CD14-positive monocyte (primary cell): ENCODE data around the gene GPR39. TPM values are rescaled to one million over a fixed set of nuclear protein-coding genes. Genes with fewer than 3 reads are reported as not detected.

Source experiments
- DNase-seq, 3 donors: peaks; one replicate each; pipeline ENCODE4 v3.0.0-alpha.2; 2011 to 2022
- H2AFZ ChIP-seq: 2 replicates; pipeline ENCODE4 v1.6.0; 2012; ENCODE audit warnings: mild to moderate bottlenecking, low read depth, low read length, inconsistent platforms; ENCODE audit not compliant: insufficient read depth, poor library complexity, severe bottlenecking
- H3K27ac ChIP-seq, 2 donors: 1 replicate in 1 of 2; 2 replicates in 1 of 2; pipeline ENCODE4 v1.5.1; 2012 to 2013; ENCODE audit warnings: low read length in 2 of 2, control low read depth in 1 of 2, inconsistent platforms in 1 of 2, low read depth in 1 of 2, mild to moderate bottlenecking in 1 of 2
- H3K27me3 ChIP-seq, 2 donors: one replicate each; pipeline versions ENCODE4 v1.6.0 to v1.6.1; 2011 to 2013; ENCODE audit warnings: low read length in 2 of 2; ENCODE audit not compliant: control insufficient read depth in 2 of 2, insufficient read depth in 2 of 2
- H3K36me3 ChIP-seq, 2 donors: replicated peaks in 1 of 2; 1 replicate in 1 of 2; 2 replicates in 1 of 2; pipeline versions ENCODE4 v1.5.1 to v1.6.1; 2012 to 2013; ENCODE audit warnings: low read length in 2 of 2, control low read depth in 1 of 2, inconsistent platforms in 1 of 2, mild to moderate bottlenecking in 1 of 2; ENCODE audit not compliant: insufficient read depth in 2 of 2, control insufficient read depth in 1 of 2
- H3K4me1 ChIP-seq, 2 donors: 1 replicate in 1 of 2; 2 replicates in 1 of 2; pipeline versions ENCODE4 v1.5.1 to v1.6.1; 2012 to 2013; ENCODE audit warnings: low read length in 2 of 2, control low read depth in 1 of 2, inconsistent platforms in 1 of 2, mild to moderate bottlenecking in 1 of 2, moderate library complexity in 1 of 2; ENCODE audit not compliant: insufficient read depth in 2 of 2, control insufficient read depth in 1 of 2
- H3K4me2 ChIP-seq: replicated peaks from 2 replicates; pipeline ENCODE3; 2012; ENCODE audit warnings: low read length, moderate library complexity, mild to moderate bottlenecking; ENCODE audit not compliant: poor library complexity, severe bottlenecking; ENCODE audit errors: extremely low read depth
- H3K4me3 ChIP-seq, 3 experiments: fragments of 200-600 bp in 1 of 3; sonication (generic) in 1 of 3; replicated peaks in 1 of 3; 1 replicate in 2 of 3; 2 replicates in 1 of 3; pipeline ENCODE4 v1.5.1; 2011 to 2013; ENCODE audit warnings: low read length in 3 of 3, mild to moderate bottlenecking in 3 of 3, control low read depth in 2 of 3, low read depth in 2 of 3, inconsistent platforms in 1 of 3, moderate library complexity in 1 of 3
- H3K79me2 ChIP-seq: 2 replicates; pipeline ENCODE4 v1.6.0; 2012; ENCODE audit warnings: mild to moderate bottlenecking, control low read depth, inconsistent platforms, low read length, moderate library complexity; ENCODE audit not compliant: insufficient read depth
- H3K9ac ChIP-seq: 2 replicates; pipeline ENCODE4 v1.6.0; 2017; ENCODE audit warnings: low read length, mild to moderate bottlenecking; ENCODE audit not compliant: insufficient read depth, poor library complexity, severe bottlenecking
- H3K9me3 ChIP-seq, 2 donors: replicated peaks in 1 of 2; 1 replicate in 1 of 2; 2 replicates in 1 of 2; pipeline versions ENCODE4 v1.5.1 to v1.6.1; 2012 to 2013; ENCODE audit warnings: low read length in 2 of 2, control low read depth in 1 of 2; ENCODE audit not compliant: control insufficient read depth in 1 of 2, insufficient read depth in 1 of 2
- H4K20me1 ChIP-seq: 2 replicates; pipeline ENCODE4 v1.6.0; 2012; ENCODE audit warnings: mild to moderate bottlenecking, low read length, control low read depth, moderate library complexity; ENCODE audit not compliant: insufficient read depth
- H3K27ac Mint-ChIP-seq, 7 donors: one replicate each; pipeline ENCODE4 v1.8.0; 2020; ENCODE audit warnings: mild to moderate bottlenecking in 7 of 7, mixed read lengths in 7 of 7, moderate library complexity in 6 of 7, inconsistent platforms in 2 of 7
- H3K27me3 Mint-ChIP-seq, 3 donors: one replicate each; pipeline ENCODE4 v1.8.0; 2021 to 2022; ENCODE audit warnings: low read depth in 3 of 3, mild to moderate bottlenecking in 3 of 3, mixed read lengths in 3 of 3, moderate library complexity in 3 of 3, inconsistent platforms in 1 of 3
- H3K36me3 Mint-ChIP-seq, 2 donors: one replicate each; pipeline ENCODE4 v1.8.0; 2020; ENCODE audit warnings: mixed read lengths in 2 of 2, inconsistent platforms in 1 of 2, mild to moderate bottlenecking in 1 of 2
- H3K4me1 Mint-ChIP-seq: one replicate; pipeline ENCODE4 v1.8.0; 2020; ENCODE audit warnings: mild to moderate bottlenecking, mixed read lengths
- H3K4me3 Mint-ChIP-seq, 2 donors: one replicate each; pipeline ENCODE4 v1.8.0; 2020; ENCODE audit warnings: mild to moderate bottlenecking in 2 of 2, mixed read lengths in 2 of 2, moderate library complexity in 1 of 2
- H3K9me3 Mint-ChIP-seq, 7 donors: one replicate each; pipeline ENCODE4 v1.8.0; 2020 to 2022; ENCODE audit warnings: mixed read lengths in 7 of 7, mild to moderate bottlenecking in 6 of 7, moderate library complexity in 6 of 7, inconsistent platforms in 2 of 7
- WGBS: methylation state at CpG from one replicate; pipeline ENCODE4 v1.1.5; 2013; ENCODE audit warnings: missing lambda C conversion rate; ENCODE audit not compliant: insufficient coverage; 5-methylcytosine and 5-hydroxymethylcytosine counted together
- intact Hi-C, 2 donors: fragments of 100-400 bp; cut with micrococcal nuclease; formaldehyde crosslinking; loops; one replicate each; pipeline versions ENCODE4 v1.15.0 to v1.15.1; 2023
- polyA plus RNA-seq, 3 donors: library from polyadenylated mRNA; depleted of rRNA in 1 of 3; unstranded in 2 of 3; stranded (reverse) in 1 of 3; fragments of 300-500 nt in 2 of 3; fragments of >200 nt in 1 of 3; fragmentation: Illumina TruSeq in 2 of 3; gene quantifications; 1 replicate in 2 of 3; 2 replicates in 1 of 3; pipeline ENCODE4 v1.2.3, GENCODE V29; 2012 to 2021
- TF ChIP-seq, protein P1 (sequence below): fragments of 200-600 bp; IDR thresholded peaks from one replicate; pipeline ENCODE4 v1.8.0; 2022; ENCODE audit warnings: antibody characterized with exemption, mild to moderate bottlenecking

GPR39 gene
- polyA plus RNA-seq, 3 donors: 0.12 TPM; not detected in 2

- Histone ChIP-seq H3K4me2 (no peak within 1 kb of the TSS), H2AFZ (no peak within 1 kb of the TSS), H3K4me1 (no peaks in the 10 kb centered on the region), H3K36me3 (no peaks in the 10 kb centered on the region), H3K27me3 (peaks cover 70 to 85% of the 10 kb centered on the region in 2 donors), H3K27ac (no peak within 1 kb of the TSS), H3K9me3 (peaks cover 0 to 15% of the 10 kb centered on the region in 2 donors), H3K79me2 (no peaks in the 10 kb centered on the region), H3K4me3 (no peak within 1 kb of the TSS), H4K20me1 (no peaks in the 10 kb centered on the region), H3K9ac (no peak within 1 kb of the TSS)
- intact Hi-C loops: no loop called here
- Mint-ChIP-seq H3K4me3 (peak within 1 kb of the TSS in 1 of 2 donors; percentile 73), H3K27me3 (peaks cover 58 to 68% (median 63%) of the 10 kb centered on the region in 3 donors), H3K36me3 (peaks cover 0 to 5% of the 10 kb centered on the region in 2 donors), H3K9me3 (peaks cover 0 to 12% (median 5%) of the 10 kb centered on the region in 7 donors), H3K4me1 (no peaks in the 10 kb centered on the region), H3K27ac (no peak within 1 kb of the TSS)
- no peak for DNase-seq
- TF ChIP-seq, protein P1, sequence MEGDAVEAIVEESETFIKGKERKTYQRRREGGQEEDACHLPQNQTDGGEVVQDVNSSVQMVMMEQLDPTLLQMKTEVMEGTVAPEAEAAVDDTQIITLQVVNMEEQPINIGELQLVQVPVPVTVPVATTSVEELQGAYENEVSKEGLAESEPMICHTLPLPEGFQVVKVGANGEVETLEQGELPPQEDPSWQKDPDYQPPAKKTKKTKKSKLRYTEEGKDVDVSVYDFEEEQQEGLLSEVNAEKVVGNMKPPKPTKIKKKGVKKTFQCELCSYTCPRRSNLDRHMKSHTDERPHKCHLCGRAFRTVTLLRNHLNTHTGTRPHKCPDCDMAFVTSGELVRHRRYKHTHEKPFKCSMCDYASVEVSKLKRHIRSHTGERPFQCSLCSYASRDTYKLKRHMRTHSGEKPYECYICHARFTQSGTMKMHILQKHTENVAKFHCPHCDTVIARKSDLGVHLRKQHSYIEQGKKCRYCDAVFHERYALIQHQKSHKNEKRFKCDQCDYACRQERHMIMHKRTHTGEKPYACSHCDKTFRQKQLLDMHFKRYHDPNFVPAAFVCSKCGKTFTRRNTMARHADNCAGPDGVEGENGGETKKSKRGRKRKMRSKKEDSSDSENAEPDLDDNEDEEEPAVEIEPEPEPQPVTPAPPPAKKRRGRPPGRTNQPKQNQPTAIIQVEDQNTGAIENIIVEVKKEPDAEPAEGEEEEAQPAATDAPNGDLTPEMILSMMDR: no peak
- 2% methylated on average over 33 of the region's 59 CpGs for WGBS
Measured at GRCh38 chr2:132669908-132670495, 253.4 kb downstream of the GPR39 start, which contains the start of gene LYPD1. Gene LYPD1 (minus strand): TSS chr2:132670205. CDS start chr2:132669932, 273 bp downstream.

- H3K79me2 ChIP-seq: no peaks in the 10 kb centered on the region
- Mint-ChIP-seq H3K36me3 (peaks cover 0 to 5% of the 10 kb centered on the region in 2 donors), H3K27ac (no peak overlapping the region), H3K4me3 (peak overlapping the region in 1 of 2 donors; percentile 73), H3K4me1 (no peaks in the 10 kb centered on the region), H3K9me3 (peaks cover 0 to 12% (median 5%) of the 10 kb centered on the region in 7 donors), H3K27me3 (peaks cover 60 to 70% (median 63%) of the 10 kb centered on the region in 3 donors)
- no peak overlapping the region for H2AFZ ChIP-seq
- peaks cover 0 to 15% of the 10 kb centered on the region in 2 donors for H3K9me3 ChIP-seq
- H4K20me1 ChIP-seq: no peaks in the 10 kb centered on the region
- no peak overlapping the region for H3K9ac ChIP-seq
- no peaks in the 10 kb centered on the region for H3K36me3 ChIP-seq
- TF ChIP-seq, protein P1: no peak
- no peak overlapping the region for H3K4me2 ChIP-seq
- no peak overlapping the region for H3K27ac ChIP-seq
- DNase-seq: no peak
- H3K4me3 ChIP-seq: no peak overlapping the region
- peaks cover 70 to 81% of the 10 kb centered on the region in 2 donors for H3K27me3 ChIP-seq
- WGBS: under 1% methylated on average over 29 of the region's 44 CpGs
- no peaks in the 10 kb centered on the region for H3K4me1 ChIP-seq
- intact Hi-C loops: no loop called here
Measured at GRCh38 chr2:132670496-132671150, 254.0 kb downstream of the GPR39 start.
